ENCODE results near the gene MAD2L2. TPM values are rescaled to one million over a fixed set of nuclear protein-coding genes. Genes with fewer than 3 reads are reported as not detected.

The MAD2L2 gene
- total RNA-seq, 1 experiment from 2014 or later = 93.8 TPM

GRCh38 chr1:11639372-11639771 is 41.6 kb downstream of the MAD2L2 start:
- H3K27me3 ChIP-seq (ENCODE audit: insufficient read depth, low read length) = peaks cover 20% of the 10 kb centered on the region
- ChIA-PET CTCF (interaction anchor here (0.7 kb wide), 1 partner anchor 399 kb away, joined by 3 read pairs; no protein-coding TSS in a partner anchor), POLR2A (interaction anchor here (0.6 kb wide), 1 partner anchor 126 kb away, joined by 3 read pairs; no protein-coding TSS in a partner anchor), RAD21 (ENCODE audit: low non-redundant PET in 1 of 2, low total read pairs in 2 of 2, uncharacterized antibody in 2 of 2, unreplicated experiment in 2 of 2) (interaction anchor here in 1 of 2 experiments (0.7 kb wide), 1 partner anchor 253 kb away, joined by 3 read pairs; no protein-coding TSS in a partner anchor)
- TF ChIP-seq POLR2A (IDR thresholded peaks at IDR 0.05; ENCODE audit: borderline replicate concordance, extremely low read depth, insufficient read depth, insufficient read length) (no peak), EZH2 (IDR thresholded peaks at IDR 0.05) (no peak), TCF7L2 (IDR thresholded peaks at IDR 0.05; ENCODE audit: borderline replicate concordance, extremely low read depth, insufficient read depth, insufficient read length) (no peak), POLR2AphosphoS5 (IDR thresholded peaks at IDR 0.05; ENCODE audit: low read depth, low read length) (no peak), ELF1 (IDR thresholded peaks at IDR 0.05; ENCODE audit: borderline replicate concordance, low read depth) (no peak), ZNF274 (IDR thresholded peaks at IDR 0.05; ENCODE audit: low read depth, low read length) (no peak)
- H3K9me2 ChIP-seq (ENCODE audit: insufficient read depth) = no peaks in the 10 kb centered on the region
- no peaks in the 10 kb centered on the region for H3K79me2 ChIP-seq (ENCODE audit: insufficient read depth, low read length)
- no peak overlapping the region for H3K4me3 ChIP-seq (replicated peaks in 1 of 2; ENCODE audit: low read depth in 1 of 2, low read length in 2 of 2)
- no peak for ATAC-seq
- H3K9ac ChIP-seq (ENCODE audit: low read length) = no peak overlapping the region
- H2AFZ ChIP-seq (ENCODE audit: low read depth, low read length, poor library complexity, severe bottlenecking) = no peak overlapping the region
- no peaks in the 10 kb centered on the region for H4K20me1 ChIP-seq (ENCODE audit: insufficient read depth)
- DNase-seq (ENCODE audit: low read depth, low spot score) = no peak
- no peak overlapping the region for H3K4me2 ChIP-seq (ENCODE audit: low read length)
- intact Hi-C loops (cut with micrococcal nuclease) = no loop called here
- H3K36me3 ChIP-seq (ENCODE audit: control insufficient read depth in 1 of 2, insufficient read depth in 2 of 2, low read length in 2 of 2) = no peaks in the 10 kb centered on the region
- H3K9me3 ChIP-seq (ENCODE audit: control insufficient read depth in 1 of 2, insufficient read depth in 1 of 2, low read depth in 1 of 2, low read length in 2 of 2) = no peaks in the 10 kb centered on the region
- H3K4me1 ChIP-seq (ENCODE audit: control insufficient read depth in 1 of 2, insufficient read depth in 2 of 2, low read length in 2 of 2) = no peaks in the 10 kb centered on the region
- no TSS peak for BruUV-seq (replicated peaks)
- H3K27ac ChIP-seq (ENCODE audit: low read depth, low read length) = no peak overlapping the region

- Histone ChIP-seq H3K9me2 (ENCODE audit: insufficient read depth) (no peaks in the 10 kb centered on the region), H3K79me2 (ENCODE audit: insufficient read depth, low read length) (no peaks in the 10 kb centered on the region), H3K4me3 (replicated peaks in 1 of 2; ENCODE audit: low read depth in 1 of 2, low read length in 2 of 2) (no peak overlapping the region), H3K36me3 (ENCODE audit: control insufficient read depth in 1 of 2, insufficient read depth in 2 of 2, low read length in 2 of 2) (no peaks in the 10 kb centered on the region), H3K9ac (ENCODE audit: low read length) (no peak overlapping the region), H3K4me2 (ENCODE audit: low read length) (no peak overlapping the region), H2AFZ (ENCODE audit: low read depth, low read length, poor library complexity, severe bottlenecking) (no peak overlapping the region), H3K27ac (ENCODE audit: low read depth, low read length) (no peak overlapping the region), H3K9me3 (ENCODE audit: control insufficient read depth in 1 of 2, insufficient read depth in 1 of 2, low read depth in 1 of 2, low read length in 2 of 2) (no peaks in the 10 kb centered on the region), H3K27me3 (ENCODE audit: insufficient read depth, low read length) (peaks cover 20% of the 10 kb centered on the region), H3K4me1 (ENCODE audit: control insufficient read depth in 1 of 2, insufficient read depth in 2 of 2, low read length in 2 of 2) (no peaks in the 10 kb centered on the region), H4K20me1 (ENCODE audit: insufficient read depth) (no peaks in the 10 kb centered on the region)
- ATAC-seq (no peak), DNase-seq (ENCODE audit: low read depth, low spot score) (no peak)
- ChIA-PET CTCF (interaction anchor here (1.4 to 1.5 kb wide), 2 partner anchors 375 to 600 kb away, joined by 3 to 6 read pairs; partner anchors contain the start of gene MTOR), RAD21 (ENCODE audit: low non-redundant PET in 1 of 2, low total read pairs in 2 of 2, uncharacterized antibody in 2 of 2, unreplicated experiment in 2 of 2) (no interaction called here), POLR2A (no interaction called here)
- intact Hi-C loops (cut with micrococcal nuclease) = no loop called here
- BruUV-seq (replicated peaks) = no TSS peak
- TF ChIP-seq POLR2AphosphoS5 (IDR thresholded peaks at IDR 0.05; ENCODE audit: low read depth, low read length) (no peak), JUND (IDR thresholded peaks at IDR 0.05) (no peak), CEBPB (IDR thresholded peaks at IDR 0.05; ENCODE audit: low read depth) (no peak), EGR1 (IDR thresholded peaks at IDR 0.05; ENCODE audit: low read depth) (no peak), ELF1 (IDR thresholded peaks at IDR 0.05; ENCODE audit: borderline replicate concordance, low read depth) (no peak), ZBTB33 (IDR thresholded peaks at IDR 0.05; ENCODE audit: extremely low read depth, insufficient replicate concordance, low read length) (no peak), POLR2A (IDR thresholded peaks at IDR 0.05; ENCODE audit: borderline replicate concordance, extremely low read depth, insufficient read depth, insufficient read length) (no peak), CBX3 (IDR thresholded peaks at IDR 0.05; ENCODE audit: low read depth) (no peak), RAD21 (IDR thresholded peaks at IDR 0.05; ENCODE audit: low read depth) (no peak), EZH2 (IDR thresholded peaks at IDR 0.05) (no peak), FOSL1 (IDR thresholded peaks at IDR 0.05; ENCODE audit: low read depth) (no peak), ZNF274 (IDR thresholded peaks at IDR 0.05; ENCODE audit: low read depth, low read length) (no peak)
- TF ChIP-seq, protein P1, sequence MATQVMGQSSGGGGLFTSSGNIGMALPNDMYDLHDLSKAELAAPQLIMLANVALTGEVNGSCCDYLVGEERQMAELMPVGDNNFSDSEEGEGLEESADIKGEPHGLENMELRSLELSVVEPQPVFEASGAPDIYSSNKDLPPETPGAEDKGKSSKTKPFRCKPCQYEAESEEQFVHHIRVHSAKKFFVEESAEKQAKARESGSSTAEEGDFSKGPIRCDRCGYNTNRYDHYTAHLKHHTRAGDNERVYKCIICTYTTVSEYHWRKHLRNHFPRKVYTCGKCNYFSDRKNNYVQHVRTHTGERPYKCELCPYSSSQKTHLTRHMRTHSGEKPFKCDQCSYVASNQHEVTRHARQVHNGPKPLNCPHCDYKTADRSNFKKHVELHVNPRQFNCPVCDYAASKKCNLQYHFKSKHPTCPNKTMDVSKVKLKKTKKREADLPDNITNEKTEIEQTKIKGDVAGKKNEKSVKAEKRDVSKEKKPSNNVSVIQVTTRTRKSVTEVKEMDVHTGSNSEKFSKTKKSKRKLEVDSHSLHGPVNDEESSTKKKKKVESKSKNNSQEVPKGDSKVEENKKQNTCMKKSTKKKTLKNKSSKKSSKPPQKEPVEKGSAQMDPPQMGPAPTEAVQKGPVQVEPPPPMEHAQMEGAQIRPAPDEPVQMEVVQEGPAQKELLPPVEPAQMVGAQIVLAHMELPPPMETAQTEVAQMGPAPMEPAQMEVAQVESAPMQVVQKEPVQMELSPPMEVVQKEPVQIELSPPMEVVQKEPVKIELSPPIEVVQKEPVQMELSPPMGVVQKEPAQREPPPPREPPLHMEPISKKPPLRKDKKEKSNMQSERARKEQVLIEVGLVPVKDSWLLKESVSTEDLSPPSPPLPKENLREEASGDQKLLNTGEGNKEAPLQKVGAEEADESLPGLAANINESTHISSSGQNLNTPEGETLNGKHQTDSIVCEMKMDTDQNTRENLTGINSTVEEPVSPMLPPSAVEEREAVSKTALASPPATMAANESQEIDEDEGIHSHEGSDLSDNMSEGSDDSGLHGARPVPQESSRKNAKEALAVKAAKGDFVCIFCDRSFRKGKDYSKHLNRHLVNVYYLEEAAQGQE (IDR thresholded peaks at IDR 0.05; ENCODE audit: low read depth) = no peak
- TF ChIP-seq, protein P2, sequence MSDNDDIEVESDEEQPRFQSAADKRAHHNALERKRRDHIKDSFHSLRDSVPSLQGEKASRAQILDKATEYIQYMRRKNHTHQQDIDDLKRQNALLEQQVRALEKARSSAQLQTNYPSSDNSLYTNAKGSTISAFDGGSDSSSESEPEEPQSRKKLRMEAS (IDR thresholded peaks at IDR 0.05) = no peak
Observed at GRCh38 chr1:11638121-11638520, 42.8 kb downstream of the MAD2L2 start.

Data from HCT116 (cell line).